ENCODE data around the gene RNF151. TPM values are rescaled to one million over a fixed set of nuclear protein-coding genes. Genes with fewer than 3 reads are reported as not detected.

The RNF151 gene
- total RNA-seq, 1 experiment from 2014 or later: not detected

DNA sequence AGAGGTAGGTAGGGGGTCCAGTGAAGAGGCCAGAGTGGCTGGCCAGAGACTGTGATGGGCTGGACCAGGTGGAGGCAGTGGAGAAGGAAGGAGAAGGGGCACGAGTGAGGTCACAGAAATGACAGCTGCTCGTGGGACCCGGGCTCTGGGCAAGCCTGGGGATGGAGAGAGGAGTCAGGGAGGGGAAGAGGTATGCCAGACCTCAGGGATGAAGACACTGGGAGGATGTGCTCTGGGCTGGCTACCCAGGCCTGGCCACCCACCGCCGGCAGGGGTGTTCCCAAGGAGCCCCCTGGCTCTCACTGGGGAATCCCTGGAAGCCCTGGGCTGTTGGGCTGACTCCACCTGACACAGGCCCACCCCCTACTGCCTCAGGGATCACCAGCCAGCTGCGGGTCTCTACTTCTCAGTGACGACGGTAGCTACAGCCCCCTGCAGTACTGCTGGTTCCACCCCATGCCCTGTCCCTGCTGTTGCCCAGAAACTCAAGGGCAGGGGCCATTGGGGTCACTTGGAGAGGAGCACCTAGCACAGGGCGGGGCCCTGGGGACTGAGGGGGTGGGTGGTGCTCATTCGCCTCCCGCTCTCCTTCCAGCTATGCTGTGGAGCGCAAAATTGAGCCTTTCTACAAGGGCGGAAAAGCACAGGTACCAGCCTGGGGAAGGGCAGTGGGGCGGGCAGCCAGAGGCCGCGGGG, 7.0 kb downstream of the RNF151 start:
- intact Hi-C loops (cut with micrococcal nuclease; ENCODE audit: unreplicated experiment) (no loop called here), in situ Hi-C loops (cut with HindIII; ENCODE audit: low pct_unique_long_range_greater_than_20kb, low sequenced_read_pairs) (no loop called here)
- Histone ChIP-seq H3K36me3 (ENCODE audit: control insufficient read depth, insufficient read depth, low read length) (no peaks in the 10 kb centered on the region; the same call in 1 of the 2 replicates), H3K9me3 (ENCODE audit: control insufficient read depth, insufficient read depth, low read depth, low read length) (no peaks in the 10 kb centered on the region), H3K27ac (ENCODE audit: low read length) (no peak overlapping the region), H3K4me3 (ENCODE audit: low read depth in 2 of 2, low read length in 2 of 2) (peak overlapping the region in 1 of 2 experiments; percentile 14; a peak in 1 of 4 replicates), H3K4me1 (ENCODE audit: control insufficient read depth, insufficient read depth, low read length) (0 out of 2 replicates have a peak, but pooled peaks cover 4% of the 10 kb centered on the region), H3K27me3 (ENCODE audit: control insufficient read depth, insufficient read depth, low read length) (no peaks in the 10 kb centered on the region)
- ATAC-seq (no peak), DNase-seq (ENCODE audit: low read depth, low spot score) (no peak)
- BruUV-seq (replicated peaks): no TSS peak
- TF ChIP-seq, protein P1, sequence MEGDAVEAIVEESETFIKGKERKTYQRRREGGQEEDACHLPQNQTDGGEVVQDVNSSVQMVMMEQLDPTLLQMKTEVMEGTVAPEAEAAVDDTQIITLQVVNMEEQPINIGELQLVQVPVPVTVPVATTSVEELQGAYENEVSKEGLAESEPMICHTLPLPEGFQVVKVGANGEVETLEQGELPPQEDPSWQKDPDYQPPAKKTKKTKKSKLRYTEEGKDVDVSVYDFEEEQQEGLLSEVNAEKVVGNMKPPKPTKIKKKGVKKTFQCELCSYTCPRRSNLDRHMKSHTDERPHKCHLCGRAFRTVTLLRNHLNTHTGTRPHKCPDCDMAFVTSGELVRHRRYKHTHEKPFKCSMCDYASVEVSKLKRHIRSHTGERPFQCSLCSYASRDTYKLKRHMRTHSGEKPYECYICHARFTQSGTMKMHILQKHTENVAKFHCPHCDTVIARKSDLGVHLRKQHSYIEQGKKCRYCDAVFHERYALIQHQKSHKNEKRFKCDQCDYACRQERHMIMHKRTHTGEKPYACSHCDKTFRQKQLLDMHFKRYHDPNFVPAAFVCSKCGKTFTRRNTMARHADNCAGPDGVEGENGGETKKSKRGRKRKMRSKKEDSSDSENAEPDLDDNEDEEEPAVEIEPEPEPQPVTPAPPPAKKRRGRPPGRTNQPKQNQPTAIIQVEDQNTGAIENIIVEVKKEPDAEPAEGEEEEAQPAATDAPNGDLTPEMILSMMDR (IDR thresholded peaks at IDR 0.05): no peak
- no peak for TF ChIP-seq POLR2AphosphoS5 (IDR thresholded peaks at IDR 0.05; ENCODE audit: low read depth, low read length)
- TF ChIP-seq, protein P2, sequence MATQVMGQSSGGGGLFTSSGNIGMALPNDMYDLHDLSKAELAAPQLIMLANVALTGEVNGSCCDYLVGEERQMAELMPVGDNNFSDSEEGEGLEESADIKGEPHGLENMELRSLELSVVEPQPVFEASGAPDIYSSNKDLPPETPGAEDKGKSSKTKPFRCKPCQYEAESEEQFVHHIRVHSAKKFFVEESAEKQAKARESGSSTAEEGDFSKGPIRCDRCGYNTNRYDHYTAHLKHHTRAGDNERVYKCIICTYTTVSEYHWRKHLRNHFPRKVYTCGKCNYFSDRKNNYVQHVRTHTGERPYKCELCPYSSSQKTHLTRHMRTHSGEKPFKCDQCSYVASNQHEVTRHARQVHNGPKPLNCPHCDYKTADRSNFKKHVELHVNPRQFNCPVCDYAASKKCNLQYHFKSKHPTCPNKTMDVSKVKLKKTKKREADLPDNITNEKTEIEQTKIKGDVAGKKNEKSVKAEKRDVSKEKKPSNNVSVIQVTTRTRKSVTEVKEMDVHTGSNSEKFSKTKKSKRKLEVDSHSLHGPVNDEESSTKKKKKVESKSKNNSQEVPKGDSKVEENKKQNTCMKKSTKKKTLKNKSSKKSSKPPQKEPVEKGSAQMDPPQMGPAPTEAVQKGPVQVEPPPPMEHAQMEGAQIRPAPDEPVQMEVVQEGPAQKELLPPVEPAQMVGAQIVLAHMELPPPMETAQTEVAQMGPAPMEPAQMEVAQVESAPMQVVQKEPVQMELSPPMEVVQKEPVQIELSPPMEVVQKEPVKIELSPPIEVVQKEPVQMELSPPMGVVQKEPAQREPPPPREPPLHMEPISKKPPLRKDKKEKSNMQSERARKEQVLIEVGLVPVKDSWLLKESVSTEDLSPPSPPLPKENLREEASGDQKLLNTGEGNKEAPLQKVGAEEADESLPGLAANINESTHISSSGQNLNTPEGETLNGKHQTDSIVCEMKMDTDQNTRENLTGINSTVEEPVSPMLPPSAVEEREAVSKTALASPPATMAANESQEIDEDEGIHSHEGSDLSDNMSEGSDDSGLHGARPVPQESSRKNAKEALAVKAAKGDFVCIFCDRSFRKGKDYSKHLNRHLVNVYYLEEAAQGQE (IDR thresholded peaks at IDR 0.05; ENCODE audit: insufficient read depth in 1 of 2, low read depth in 2 of 2, low read length in 1 of 2): no peak
- no peak for TF ChIP-seq SIN3A (IDR thresholded peaks at IDR 0.05; ENCODE audit: borderline replicate concordance, insufficient read depth, low read depth, low read length)
- no peak for TF ChIP-seq TCF7L2 (IDR thresholded peaks at IDR 0.05; ENCODE audit: low read depth, low read length)
- POLR2A ChIA-PET: no interaction called here
- CTCF ChIA-PET: no interaction called here

DNA sequence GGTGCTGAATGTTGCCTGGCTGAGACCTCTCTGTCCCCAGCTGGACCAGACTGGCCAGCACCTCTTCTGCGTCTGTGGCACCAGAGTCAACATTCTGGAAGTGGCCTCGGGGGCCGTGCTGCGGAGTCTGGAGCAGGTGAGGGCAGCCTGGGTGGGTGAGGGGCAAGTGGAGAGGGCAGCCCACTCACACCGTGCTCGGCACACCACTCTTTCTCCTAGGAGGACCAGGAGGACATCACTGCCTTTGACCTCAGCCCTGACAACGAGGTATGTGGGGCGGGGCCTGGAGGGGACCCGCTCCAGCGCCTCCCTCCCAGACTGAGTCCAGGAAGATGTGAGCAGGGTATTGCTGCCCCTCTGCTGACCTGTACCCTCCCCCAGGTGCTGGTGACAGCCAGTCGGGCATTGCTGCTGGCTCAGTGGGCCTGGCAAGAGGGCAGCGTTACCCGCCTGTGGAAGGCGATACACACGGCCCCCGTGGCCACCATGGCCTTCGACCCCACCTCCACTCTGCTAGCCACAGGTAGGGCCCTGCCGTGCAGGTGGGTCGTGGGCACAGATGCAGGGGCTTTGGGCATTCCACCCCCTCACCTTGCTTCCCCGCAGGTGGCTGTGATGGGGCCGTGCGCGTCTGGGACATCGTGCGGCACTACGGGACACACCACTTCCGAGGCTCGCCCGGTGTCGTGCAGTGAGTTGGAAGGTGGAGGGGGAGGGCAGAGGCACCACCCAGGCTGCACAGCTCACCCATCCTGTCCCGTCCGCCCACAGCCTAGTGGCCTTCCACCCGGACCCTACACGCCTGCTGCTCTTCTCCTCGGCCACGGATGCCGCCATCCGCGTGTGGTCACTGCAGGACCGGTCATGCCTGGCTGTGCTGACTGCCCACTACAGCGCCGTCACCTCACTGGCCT, 7.8 kb downstream of the RNF151 start:
- in situ Hi-C loops (cut with HindIII; ENCODE audit: low pct_unique_long_range_greater_than_20kb, low sequenced_read_pairs): no loop called here
- Histone ChIP-seq H3K27me3 (ENCODE audit: control insufficient read depth, insufficient read depth, low read length) (no peaks in the 10 kb centered on the region), H3K36me3 (ENCODE audit: control insufficient read depth, insufficient read depth, low read length) (no peaks in the 10 kb centered on the region; the same call in 1 of the 2 replicates), H3K27ac (ENCODE audit: low read length) (no peak overlapping the region), H3K4me1 (ENCODE audit: control insufficient read depth, insufficient read depth, low read length) (0 out of 2 replicates have a peak, but pooled peaks cover 4% of the 10 kb centered on the region), H3K9me3 (ENCODE audit: control insufficient read depth, insufficient read depth, low read depth, low read length) (no peaks in the 10 kb centered on the region), H3K4me3 (ENCODE audit: low read depth in 2 of 2, low read length in 2 of 2) (no peak overlapping the region)
- CTCF ChIA-PET: no interaction called here
- DNase-seq (ENCODE audit: low read depth, low spot score) (no peak), ATAC-seq (no peak)
- no TSS peak for BruUV-seq (replicated peaks)
- POLR2A ChIA-PET: no interaction called here
- TF ChIP-seq, protein P1 (IDR thresholded peaks at IDR 0.05): no peak
- TF ChIP-seq, protein P2 (IDR thresholded peaks at IDR 0.05; ENCODE audit: insufficient read depth in 1 of 2, low read depth in 2 of 2, low read length in 1 of 2): no peak
- TF ChIP-seq TCF7L2 (IDR thresholded peaks at IDR 0.05; ENCODE audit: low read depth, low read length) (no peak), SIN3A (IDR thresholded peaks at IDR 0.05; ENCODE audit: borderline replicate concordance, insufficient read depth, low read depth, low read length) (no peak), POLR2AphosphoS5 (IDR thresholded peaks at IDR 0.05; ENCODE audit: low read depth, low read length) (no peak)
- intact Hi-C loops (cut with micrococcal nuclease; ENCODE audit: unreplicated experiment): no loop called here

All from Panc1 (cell line).